ENCODE data around the gene CCNYL1.
"Not testable (repeated sequence)": the region's sequence is repeated elsewhere in the genome, so short reads cannot be mapped to it uniquely, and the experiment has no call there.

CCNYL1 gene

GRCh38 chr2:207697411-207697810, 14.0 kb upstream of the CCNYL1 start:
- DNase-seq (ENCODE audit: low read depth in 2 of 2): no peak

- no peak for DNase-seq (ENCODE audit: low read depth in 2 of 2)
These were observed 13.1 kb upstream of the CCNYL1 start for GRCh38 chr2:207698301-207698700.

- no peak for DNase-seq (ENCODE audit: low read depth in 2 of 2)
These were observed 7.4 kb upstream of the CCNYL1 start for GRCh38 chr2:207704078-207704477.

GRCh38 chr2:207704671-207705070, 6.8 kb upstream of the CCNYL1 start:
- DNase-seq (ENCODE audit: low read depth in 2 of 2): no peak

GRCh38 chr2:207706936-207707860, 4.2 kb upstream of the CCNYL1 start:
- DNase-seq (ENCODE audit: low read depth in 2 of 2): no peak

GRCh38 chr2:207711750-207712530, 500 bp downstream of the CCNYL1 start:
- DNase-seq (ENCODE audit: low read depth in 2 of 2): peak; percentile 16 to 24

GRCh38 chr2:207716056-207716455, 4.6 kb downstream of the CCNYL1 start:
- no peak for DNase-seq (ENCODE audit: low read depth in 2 of 2)

- DNase-seq (ENCODE audit: low read depth in 2 of 2): no peak
These were observed 7.1 kb downstream of the CCNYL1 start for GRCh38 chr2:207718521-207718920.

- no peak for DNase-seq (ENCODE audit: low read depth in 2 of 2)
These were observed 7.6 kb downstream of the CCNYL1 start for GRCh38 chr2:207719008-207719407.

GRCh38 chr2:207719655-207720054, 8.2 kb downstream of the CCNYL1 start:
- DNase-seq (ENCODE audit: low read depth in 2 of 2): not testable (repeated sequence)

GRCh38 chr2:207720517-207721187, 9.2 kb downstream of the CCNYL1 start:
- no peak for DNase-seq (ENCODE audit: low read depth in 2 of 2)

GRCh38 chr2:207722773-207723424, 11.5 kb downstream of the CCNYL1 start:
- no peak for DNase-seq (ENCODE audit: low read depth in 2 of 2)

- not testable (repeated sequence) for DNase-seq (ENCODE audit: low read depth in 2 of 2)
These were observed 12.0 kb downstream of the CCNYL1 start for GRCh38 chr2:207723425-207723787.

GRCh38 chr2:207724113-207724512, 12.7 kb downstream of the CCNYL1 start:
- no peak for DNase-seq (ENCODE audit: low read depth in 2 of 2)

GRCh38 chr2:207725873-207726578, 14.6 kb downstream of the CCNYL1 start:
- DNase-seq (ENCODE audit: low read depth in 2 of 2): no peak

- no peak for DNase-seq (ENCODE audit: low read depth in 2 of 2)
These were observed 15.8 kb downstream of the CCNYL1 start for GRCh38 chr2:207727261-207727660.

GRCh38 chr2:207729465-207729998, 18.1 kb downstream of the CCNYL1 start:
- no peak for DNase-seq (ENCODE audit: low read depth in 2 of 2)

GRCh38 chr2:207731138-207731537, 19.7 kb downstream of the CCNYL1 start:
- DNase-seq (ENCODE audit: low read depth in 2 of 2): no peak

GRCh38 chr2:207733597-207734240, 22.3 kb downstream of the CCNYL1 start:
- no peak for DNase-seq (ENCODE audit: low read depth in 2 of 2)

GRCh38 chr2:207734264-207734635, 22.8 kb downstream of the CCNYL1 start:
- no peak for DNase-seq (ENCODE audit: low read depth in 2 of 2)

Data from stimulated activated CD8-positive, alpha-beta memory T cell treated with anti-CD3 and anti-CD28 coated beads, Interleukin-15, amount 100 ng/mL, for 48 hours (primary cell).